GM18520 (cell line): ENCODE measurements around the gene DUOX2.
"Not testable (repeated sequence)": the region's sequence is repeated elsewhere in the genome, so short reads cannot be mapped to it uniquely, and the experiment has no call there.

ENCODE experiments used
- ATAC-seq: cut with Tn5 transposase; IDR thresholded peaks from one replicate; pipeline ENCODE4 v1.9.1; 2021; ENCODE audit not compliant: unreplicated experiment

DUOX2 gene

DNA sequence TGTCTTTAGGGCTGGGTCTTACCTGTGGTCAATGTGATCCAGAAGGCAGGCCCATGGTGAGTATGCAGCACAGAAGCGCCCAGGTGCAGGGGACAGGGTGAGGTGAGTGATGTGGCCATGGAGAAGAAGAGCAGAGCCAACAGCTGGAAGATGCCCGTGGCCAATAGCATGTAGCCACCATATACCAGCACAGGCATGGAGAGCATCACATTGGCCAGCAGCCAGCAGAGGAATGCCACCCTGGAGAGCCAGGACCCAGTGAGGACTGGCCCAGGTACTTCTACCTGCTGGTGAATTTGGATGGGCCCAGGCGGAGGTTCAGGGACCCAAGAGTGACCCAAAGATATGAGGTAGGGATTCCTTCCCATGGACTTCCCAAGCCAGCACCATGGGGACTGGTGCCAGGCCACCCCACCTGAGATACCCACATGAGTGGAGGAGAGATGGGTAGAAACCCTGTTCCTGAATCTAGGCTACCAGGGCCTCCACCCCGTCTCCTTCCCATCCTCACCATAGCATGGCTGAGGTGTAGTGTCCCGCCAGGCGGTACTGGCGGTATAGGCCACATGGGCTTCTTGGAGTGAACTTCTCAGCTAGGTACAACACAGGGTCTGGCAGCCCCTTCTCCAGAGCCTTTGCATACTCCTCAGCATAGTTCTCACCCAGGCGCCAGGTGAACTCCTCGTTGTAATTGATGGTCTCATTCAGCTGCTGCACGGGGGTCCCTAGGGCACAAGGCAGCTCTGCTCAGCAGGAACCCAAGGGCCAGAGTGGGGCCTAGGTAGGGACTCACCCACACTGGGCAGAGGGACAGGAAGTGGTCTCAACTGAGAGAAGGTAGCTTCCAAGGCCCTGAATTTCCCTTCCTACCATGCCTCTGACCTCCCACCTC, 6.4 kb upstream of the DUOX2 start:
- no peak for ATAC-seq

DNA sequence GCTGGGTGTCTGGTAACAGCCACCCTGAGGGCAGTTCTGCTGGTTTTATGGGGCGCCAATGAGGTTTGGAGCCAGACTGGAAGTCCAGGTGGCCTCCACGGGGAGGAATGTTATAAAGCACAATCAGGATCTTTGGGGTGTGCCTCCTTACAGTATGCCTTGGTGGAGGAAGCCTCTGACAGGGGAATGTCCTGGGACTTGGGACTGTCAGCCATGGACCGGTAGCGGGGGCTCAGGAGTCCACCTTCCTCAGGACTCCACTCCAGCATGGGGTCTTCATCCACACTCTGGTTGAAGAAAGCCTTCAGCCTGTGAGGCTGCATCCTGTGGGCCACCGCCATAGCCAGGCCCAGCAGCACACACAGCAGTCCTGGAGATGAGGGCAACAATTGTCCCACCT, 5.0 kb upstream of the DUOX2 start:
- no peak for ATAC-seq

- ATAC-seq, result peak; percentile 65
Measured at GRCh38 chr15:45118131-45118588, 4.2 kb upstream of the DUOX2 start.

GRCh38 chr15:45117308-45118130, 3.5 kb upstream of the DUOX2 start:
- ATAC-seq, result no peak

DNA sequence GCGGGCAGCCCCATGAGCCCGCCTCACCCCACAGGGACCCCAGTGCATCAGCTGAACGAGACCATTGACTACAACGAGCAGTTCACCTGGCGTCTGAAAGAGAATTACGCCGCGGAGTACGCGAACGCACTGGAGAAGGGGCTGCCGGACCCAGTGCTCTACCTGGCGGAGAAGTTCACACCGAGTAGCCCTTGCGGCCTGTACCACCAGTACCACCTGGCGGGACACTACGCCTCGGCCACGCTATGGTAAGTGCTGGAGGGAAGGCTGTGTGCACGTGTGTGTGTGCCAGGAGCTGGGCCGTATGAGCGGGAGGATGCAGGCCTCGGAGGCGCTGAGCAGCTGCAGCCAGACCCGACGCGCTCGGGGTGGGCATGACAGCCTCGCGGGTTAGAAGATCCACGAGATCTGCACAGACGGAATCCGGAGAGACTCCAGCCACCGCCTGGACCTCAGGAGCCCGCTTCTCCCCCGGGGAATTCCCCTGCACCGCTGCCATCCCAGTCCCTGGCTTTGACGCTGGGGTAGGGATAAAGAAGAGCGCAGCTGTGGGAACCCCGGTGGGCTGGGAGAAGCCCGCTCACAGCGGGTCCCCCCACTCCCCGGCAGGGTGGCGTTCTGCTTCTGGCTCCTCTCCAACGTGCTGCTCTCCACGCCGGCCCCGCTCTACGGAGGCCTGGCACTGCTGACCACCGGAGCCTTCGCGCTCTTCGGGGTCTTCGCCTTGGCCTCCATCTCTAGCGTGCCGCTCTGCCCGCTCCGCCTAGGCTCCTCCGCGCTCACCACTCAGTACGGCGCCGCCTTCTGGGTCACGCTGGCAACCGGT, 2.7 kb upstream of the DUOX2 start:
- ATAC-seq, result no peak

- ATAC-seq, result no peak
Measured at GRCh38 chr15:45116006-45116481, 2.1 kb upstream of the DUOX2 start.

DNA sequence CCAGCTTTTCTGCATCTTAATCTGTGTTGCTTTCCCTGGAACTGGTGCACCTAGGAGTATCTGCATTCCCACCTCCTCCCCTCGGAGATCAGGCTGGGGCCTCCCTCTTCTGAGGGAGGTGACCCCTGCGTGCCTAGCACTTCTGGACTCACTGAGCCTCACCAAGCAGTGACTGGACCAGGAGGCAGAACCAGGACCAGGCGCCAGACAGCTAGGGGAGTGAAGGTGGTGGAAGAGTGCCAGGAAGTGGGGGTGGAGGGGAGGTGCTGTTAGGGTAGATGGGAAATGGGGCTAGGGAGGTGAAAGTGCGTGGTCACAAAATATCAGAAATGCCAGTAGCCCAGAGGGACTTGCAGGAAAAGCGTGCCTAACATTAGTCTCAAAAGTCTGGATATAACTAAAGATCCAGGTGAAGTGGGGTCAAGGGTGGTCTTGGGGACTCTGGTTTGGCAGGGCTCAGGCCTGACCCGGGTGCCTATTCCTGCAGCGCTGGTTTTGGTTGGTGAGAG, 1.4 kb upstream of the DUOX2 start:
- ATAC-seq, result no peak

- ATAC-seq, result no peak
Measured at GRCh38 chr15:45114751-45115085, 746 bp upstream of the DUOX2 start.

DNA sequence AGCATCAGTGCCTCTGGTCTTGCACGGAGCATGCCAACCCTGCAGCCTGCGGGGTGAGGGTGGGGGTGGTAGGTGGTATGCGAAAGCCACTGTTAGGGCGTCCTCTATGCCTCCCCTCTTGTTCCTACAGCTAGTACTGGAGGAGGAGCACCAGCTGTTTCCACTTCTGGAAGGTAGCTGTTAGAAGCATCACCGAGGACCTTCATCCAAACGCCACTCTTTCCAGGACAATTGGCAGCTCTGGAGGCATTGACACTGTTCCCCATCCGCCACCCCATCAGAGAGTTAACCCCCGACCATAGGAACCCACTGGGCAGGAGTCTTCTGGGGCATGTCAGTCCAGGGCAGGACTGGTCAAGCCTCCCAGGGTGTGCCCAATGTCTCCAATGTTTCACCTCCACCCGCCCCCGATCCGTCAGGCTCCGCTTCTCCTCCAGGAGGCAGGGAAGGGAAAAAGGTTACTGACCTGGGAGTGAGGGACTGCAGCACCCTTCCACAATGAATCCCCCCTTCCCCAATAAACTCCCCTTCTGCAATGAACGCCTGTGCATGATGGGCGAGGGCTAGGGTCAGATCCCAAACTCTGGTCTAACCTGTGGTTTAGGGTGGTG, 487 bp downstream of the DUOX2 start:
- no peak for ATAC-seq

DNA sequence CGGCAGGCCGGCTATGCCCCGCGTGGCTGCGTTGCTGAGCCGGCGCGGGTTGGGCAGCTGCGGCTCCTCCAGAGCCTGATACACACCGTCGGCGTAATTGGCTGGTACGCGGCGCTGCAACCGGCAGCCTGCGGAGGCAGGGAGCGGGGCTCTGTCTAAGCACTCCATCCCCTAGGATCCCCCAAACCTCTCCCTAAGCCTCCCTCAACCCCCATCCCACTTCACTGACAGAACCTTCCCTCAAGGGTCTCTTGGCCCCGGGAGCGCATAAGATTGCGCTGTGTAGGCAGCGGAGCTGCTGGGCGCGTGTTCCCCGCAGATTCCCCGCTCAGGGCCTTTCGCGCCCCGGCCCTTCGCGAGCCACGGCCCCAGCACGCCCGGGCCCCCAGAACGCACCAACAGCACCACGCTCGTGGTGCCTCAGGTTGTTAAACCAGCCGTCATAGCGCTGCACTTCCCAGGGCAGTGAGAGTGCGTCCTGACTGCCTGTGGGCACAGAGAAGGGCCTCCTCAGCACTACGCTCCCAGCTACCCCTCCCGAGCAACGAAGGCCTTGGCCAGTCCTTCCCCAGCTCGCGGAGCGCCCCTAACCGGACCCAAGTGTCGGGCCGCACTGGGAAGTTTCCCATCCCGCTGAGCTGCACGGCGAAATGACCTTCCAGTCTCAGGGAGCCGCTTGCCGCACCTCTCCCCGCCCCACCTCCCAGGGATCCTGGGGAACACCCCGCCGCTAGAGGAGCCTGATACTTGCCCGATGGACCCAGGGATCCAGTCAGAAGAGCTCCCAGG, 1.2 kb downstream of the DUOX2 start:
- ATAC-seq, result no peak

- ATAC-seq, result no peak
Measured at GRCh38 chr15:45112143-45112590, 1.8 kb downstream of the DUOX2 start.

DNA sequence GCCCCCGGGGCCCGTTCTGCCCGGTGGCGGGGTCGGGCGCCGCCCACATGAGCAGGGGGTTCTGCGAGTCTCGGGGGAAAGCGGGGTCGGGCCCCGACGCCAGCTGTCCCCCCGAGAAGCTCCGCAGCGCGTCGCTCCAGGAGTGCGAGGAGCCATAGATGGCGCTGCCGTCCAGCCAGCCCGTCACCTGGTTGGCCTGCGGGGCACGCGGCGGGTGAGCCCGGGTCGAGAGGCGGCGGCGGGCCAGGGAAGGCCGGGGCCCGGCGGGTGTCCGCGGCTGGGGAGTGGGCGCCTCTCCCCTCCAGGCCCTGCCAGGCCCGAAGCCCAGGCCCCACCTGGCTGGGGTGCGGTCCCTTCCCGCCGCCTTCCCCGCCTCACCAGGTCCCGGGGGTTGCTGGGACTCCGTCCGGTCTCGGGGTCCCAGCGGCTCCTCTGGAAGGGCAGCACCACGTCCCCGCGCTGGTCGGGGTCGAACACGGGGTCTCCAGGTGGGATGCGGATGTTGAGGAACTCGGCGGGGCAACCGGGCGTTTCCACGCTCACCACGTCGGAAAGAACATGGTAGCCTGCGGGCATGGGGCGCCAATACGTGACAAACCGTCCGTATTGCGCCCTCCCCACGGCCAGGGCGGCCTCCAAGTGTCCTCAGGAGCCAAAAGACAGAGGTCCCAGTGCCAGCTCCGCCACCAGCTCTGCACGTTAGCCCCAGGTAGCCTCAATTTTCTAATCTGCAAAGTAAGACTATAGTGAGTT, 2.4 kb downstream of the DUOX2 start:
- no peak for ATAC-seq

DNA sequence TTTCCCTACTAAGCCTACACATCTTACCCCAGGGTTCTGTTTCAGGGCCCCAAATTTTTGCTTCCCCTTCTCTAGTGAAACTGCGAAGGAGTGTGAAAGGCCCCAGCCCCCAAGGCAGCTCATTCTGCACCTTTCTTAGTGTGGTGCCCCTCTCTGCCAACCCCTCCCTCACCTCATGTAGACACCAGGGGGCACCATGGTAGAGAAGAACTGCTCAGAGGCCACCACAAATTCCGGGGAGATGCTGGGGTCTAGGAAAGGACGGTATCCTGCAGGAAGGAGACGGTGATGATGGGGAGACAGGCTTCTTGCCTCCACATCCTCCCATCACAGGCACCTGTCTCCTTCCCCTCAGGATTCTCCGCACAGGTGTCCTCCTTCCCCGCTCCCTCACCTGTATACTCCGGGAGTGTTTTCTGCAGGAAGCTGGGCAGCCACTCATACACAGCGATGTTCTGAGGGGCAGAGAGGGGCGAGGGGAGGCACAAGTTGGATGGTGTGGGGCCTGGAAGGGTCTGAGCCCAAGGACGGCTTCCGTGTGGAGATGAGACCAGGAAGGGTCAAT, 3.6 kb downstream of the DUOX2 start:
- ATAC-seq, result no peak

DNA sequence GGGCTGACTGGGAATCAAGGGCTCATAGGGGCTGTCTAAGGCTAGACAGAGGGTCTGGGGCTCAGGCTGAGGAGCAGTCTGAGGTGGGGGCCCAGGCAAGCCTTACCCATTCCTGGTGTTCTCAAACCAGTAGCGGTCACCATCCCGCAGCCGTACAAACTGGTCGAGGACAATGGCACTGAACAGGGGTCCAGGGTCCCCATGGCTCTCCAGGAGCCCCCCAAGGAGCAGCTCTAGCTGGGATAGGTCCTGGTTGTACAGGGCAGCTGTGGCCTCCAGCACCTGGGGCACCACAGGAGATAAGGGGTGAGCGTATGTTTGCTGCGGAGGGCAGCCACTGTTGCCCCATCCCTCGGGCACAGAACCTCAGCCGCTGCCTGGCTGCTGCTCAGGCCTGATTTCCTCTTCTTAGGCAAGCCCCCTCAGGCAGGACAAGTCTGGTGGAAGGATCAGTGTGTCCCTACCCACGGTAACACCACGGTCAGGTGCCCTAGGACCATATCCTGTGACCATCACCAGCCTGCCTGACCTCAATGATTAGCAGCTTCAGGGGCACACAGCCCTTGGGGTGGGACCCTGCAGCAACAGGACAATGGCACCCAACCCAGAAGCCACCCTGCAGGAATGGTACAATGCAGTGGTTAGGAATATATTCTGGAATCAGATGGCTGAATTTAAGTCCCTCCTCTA, 5.9 kb downstream of the DUOX2 start:
- ATAC-seq, result no peak

DNA sequence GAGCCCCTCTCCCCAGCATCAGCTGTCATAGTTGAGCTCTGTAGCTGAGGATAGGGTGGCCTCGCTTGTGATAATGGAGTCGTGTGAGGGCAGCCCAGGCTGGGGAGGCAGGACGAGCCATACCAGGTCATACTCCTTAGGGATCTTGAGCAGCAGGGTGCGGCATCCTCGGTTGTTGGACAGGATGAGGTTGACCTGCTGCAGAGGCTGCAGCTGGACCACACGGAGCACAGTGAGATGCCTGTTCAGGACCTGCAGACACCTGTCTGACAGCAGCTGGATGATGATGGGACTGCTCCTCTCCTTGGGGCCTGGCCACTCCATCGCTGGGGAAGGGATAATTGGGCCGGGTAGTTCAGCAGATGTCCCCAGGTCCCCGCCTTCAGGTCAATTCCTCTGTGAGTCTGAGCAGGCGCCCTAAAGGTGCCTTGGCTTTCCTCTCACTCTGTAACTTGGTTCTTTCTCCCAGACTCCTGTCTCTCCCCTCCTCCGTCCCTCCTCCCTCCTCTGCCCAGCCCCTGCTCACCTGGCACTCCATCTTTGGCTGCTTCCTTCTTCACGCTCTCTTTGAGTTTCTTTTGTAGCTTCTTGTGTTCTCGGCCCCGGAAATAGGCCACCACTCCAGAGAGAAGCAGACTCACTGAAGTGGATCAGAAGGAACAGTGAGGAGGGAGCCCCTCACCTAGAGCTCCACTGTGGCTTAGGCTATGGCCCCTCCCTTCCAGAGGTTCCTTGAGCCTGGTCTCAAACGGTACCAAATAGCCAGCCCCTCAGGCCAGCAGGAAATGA, 7.8 kb downstream of the DUOX2 start:
- no peak for ATAC-seq

- ATAC-seq, result no peak
Measured at GRCh38 chr15:45105586-45105985, 8.4 kb downstream of the DUOX2 start.

DNA sequence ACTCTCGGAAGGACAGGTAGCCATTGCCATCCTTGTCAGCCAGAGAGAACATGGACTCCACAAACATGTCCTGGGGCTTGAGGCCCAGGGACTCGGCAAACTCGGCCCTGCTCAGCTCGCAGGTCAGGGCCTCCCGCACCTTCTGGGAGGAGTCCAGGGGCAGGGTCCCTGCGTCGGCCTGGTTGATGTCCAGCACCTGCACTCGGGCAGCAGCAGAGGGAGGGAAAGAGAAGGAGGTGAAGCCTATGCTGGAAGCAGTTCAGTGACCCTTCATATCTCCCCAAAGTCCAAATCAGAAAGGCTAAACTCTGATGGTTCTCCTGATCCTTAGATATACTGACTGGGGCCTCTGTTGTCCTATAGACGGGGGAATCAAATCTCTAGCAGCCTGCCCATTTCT, 9.8 kb downstream of the DUOX2 start:
- not testable (repeated sequence) for ATAC-seq
